Panc1 (cell line): Measurements from ENCODE around the gene RASAL1.

ENCODE experiments used
- CTCF ChIP-seq: fragments of 450-650 bp; IDR thresholded peaks from 2 replicates; pipeline ENCODE4 v1.5.1; 2017; ENCODE audit warnings: mild to moderate bottlenecking
- POLR2AphosphoS5 ChIP-seq: IDR thresholded peaks from 2 replicates; pipeline ENCODE4 v1.6.1; 2012; ENCODE audit warnings: mild to moderate bottlenecking, low read depth, low read length, moderate library complexity
- REST ChIP-seq, 2 experiments: IDR thresholded peaks; 2 replicates each; pipeline ENCODE4 v1.6.1; 2011 to 2012; ENCODE audit warnings: low read depth in 2 of 2, control low read depth in 1 of 2, low read length in 1 of 2, mild to moderate bottlenecking in 1 of 2, moderate library complexity in 1 of 2; ENCODE audit not compliant: insufficient read depth in 1 of 2
- SIN3A ChIP-seq: IDR thresholded peaks from 2 replicates; pipeline ENCODE4 v1.6.1; 2012; ENCODE audit warnings: low read depth, mild to moderate bottlenecking, low read length, moderate library complexity, borderline replicate concordance; ENCODE audit not compliant: insufficient read depth

- TF ChIP-seq CTCF (no peak), POLR2AphosphoS5 (no peak), REST (IDR thresholded peaks at IDR 0.05; ENCODE audit: insufficient read depth in 1 of 2, low read depth in 2 of 2, low read length in 1 of 2) (no peak), SIN3A (no peak)
These were observed 33.8 kb downstream of the RASAL1 start for GRCh38 chr12:113101751-113102150.
